PFSK-1 (cell line): ENCODE measurements around the gene TNPO3.

ENCODE experiments used
- POLR2AphosphoS5 ChIP-seq: IDR thresholded peaks from 2 replicates; pipeline ENCODE4 v1.6.1; 2012; ENCODE audit warnings: low read depth, mild to moderate bottlenecking, control low read depth, low read length, moderate library complexity
- SIN3A ChIP-seq: IDR thresholded peaks from 2 replicates; pipeline ENCODE4 v1.6.1; 2012; ENCODE audit warnings: mild to moderate bottlenecking, low read length, moderate library complexity, borderline replicate concordance; ENCODE audit not compliant: insufficient read depth
- TF ChIP-seq, protein P1 (sequence below), 2 experiments: IDR thresholded peaks; 2 replicates each; pipeline versions ENCODE4 v1.6.1 to v1.8.0; 2011 to 2012; ENCODE audit warnings: low read depth in 2 of 2, low read length in 2 of 2, control low read depth in 1 of 2, inconsistent platforms in 1 of 2, mild to moderate bottlenecking in 1 of 2, moderate library complexity in 1 of 2; ENCODE audit not compliant: insufficient read depth in 1 of 2

DNA sequence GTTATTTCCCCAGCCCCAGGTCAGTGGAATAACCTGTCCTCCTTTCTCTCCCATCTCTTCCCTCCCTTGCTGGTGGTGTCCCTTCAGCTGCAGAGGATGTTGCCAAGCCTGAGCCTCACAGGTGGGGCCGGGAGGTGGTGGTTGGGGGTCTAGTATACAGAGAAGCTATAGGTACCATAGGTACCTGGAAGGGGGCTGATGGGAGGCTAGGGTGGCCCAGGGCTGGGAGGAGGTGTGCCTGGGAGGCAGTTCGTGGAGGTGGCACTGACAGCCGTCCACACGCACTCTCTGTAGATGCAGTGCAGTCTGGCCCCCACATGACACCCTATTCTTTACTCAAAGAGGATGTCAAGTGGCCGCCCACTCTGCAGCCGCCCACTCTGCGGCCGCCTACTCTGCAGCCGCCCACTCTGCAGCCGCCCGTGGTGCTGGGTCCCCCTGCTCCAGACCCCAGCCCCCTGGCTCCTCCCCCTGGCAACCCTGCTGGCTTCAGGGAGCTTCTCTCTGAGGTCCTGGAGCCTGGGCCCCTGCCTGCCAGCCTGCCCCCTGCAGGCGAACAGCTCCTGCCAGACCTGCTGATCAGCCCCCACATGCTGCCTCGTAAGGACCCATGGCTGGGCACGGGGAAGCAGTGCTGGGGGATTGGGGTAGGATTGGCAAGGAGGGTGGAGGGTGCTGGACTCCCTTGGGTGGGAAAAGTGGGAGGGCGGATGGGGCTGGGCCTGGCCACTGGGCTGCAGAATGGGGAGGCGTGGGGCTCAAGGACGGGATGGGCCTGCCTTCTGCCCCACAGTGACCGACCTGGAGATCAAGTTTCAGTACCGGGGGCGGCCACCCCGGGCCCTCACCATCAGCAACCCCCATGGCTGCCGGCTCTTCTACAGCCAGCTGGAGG is 107.7 kb downstream of the TNPO3 start:
- TF ChIP-seq, protein P1, sequence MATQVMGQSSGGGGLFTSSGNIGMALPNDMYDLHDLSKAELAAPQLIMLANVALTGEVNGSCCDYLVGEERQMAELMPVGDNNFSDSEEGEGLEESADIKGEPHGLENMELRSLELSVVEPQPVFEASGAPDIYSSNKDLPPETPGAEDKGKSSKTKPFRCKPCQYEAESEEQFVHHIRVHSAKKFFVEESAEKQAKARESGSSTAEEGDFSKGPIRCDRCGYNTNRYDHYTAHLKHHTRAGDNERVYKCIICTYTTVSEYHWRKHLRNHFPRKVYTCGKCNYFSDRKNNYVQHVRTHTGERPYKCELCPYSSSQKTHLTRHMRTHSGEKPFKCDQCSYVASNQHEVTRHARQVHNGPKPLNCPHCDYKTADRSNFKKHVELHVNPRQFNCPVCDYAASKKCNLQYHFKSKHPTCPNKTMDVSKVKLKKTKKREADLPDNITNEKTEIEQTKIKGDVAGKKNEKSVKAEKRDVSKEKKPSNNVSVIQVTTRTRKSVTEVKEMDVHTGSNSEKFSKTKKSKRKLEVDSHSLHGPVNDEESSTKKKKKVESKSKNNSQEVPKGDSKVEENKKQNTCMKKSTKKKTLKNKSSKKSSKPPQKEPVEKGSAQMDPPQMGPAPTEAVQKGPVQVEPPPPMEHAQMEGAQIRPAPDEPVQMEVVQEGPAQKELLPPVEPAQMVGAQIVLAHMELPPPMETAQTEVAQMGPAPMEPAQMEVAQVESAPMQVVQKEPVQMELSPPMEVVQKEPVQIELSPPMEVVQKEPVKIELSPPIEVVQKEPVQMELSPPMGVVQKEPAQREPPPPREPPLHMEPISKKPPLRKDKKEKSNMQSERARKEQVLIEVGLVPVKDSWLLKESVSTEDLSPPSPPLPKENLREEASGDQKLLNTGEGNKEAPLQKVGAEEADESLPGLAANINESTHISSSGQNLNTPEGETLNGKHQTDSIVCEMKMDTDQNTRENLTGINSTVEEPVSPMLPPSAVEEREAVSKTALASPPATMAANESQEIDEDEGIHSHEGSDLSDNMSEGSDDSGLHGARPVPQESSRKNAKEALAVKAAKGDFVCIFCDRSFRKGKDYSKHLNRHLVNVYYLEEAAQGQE (IDR thresholded peaks at IDR 0.05; ENCODE audit: insufficient read depth in 1 of 2, low read depth in 2 of 2, low read length in 2 of 2) = no peak
- TF ChIP-seq POLR2AphosphoS5 = no peak
- no peak for TF ChIP-seq SIN3A
